ENCODE measurements around the gene PTPRD. TPM values are rescaled to one million over a fixed set of nuclear protein-coding genes. Genes with fewer than 3 reads are reported as not detected.

The PTPRD gene
- total RNA-seq, 1 experiment from 2014 or later = not detected

DNA sequence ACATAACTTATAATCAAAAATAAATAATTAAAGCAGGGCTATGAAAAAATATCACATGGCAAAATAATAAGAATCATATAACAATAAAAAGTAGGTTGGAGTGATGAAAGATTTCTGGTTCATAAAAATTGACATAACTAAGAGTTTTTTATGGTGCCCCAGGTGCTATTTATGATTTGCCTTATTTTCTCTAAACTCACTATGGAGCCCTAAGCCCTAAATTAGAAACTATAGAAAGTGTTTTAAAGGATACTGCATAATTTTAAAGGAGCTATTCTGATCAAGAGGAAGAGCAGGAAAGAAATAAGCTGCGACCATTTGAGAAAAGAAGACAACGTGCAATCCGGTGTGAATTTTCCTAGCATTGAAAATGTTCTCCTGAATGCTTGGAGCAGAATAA is 2178.2 kb downstream of the PTPRD start:
- intact Hi-C loops (cut with micrococcal nuclease; ENCODE audit: unreplicated experiment) (no loop called here), in situ Hi-C loops (cut with HindIII; ENCODE audit: low pct_unique_long_range_greater_than_20kb, low sequenced_read_pairs) (no loop called here)
- ATAC-seq (no peak), DNase-seq (ENCODE audit: low read depth, low spot score) (no peak)
- Histone ChIP-seq H3K9me3 (ENCODE audit: control insufficient read depth, insufficient read depth, low read depth, low read length) (no peaks in the 10 kb centered on the region), H3K36me3 (ENCODE audit: control insufficient read depth, insufficient read depth, low read length) (no peaks in the 10 kb centered on the region), H3K27ac (ENCODE audit: low read length) (no peak overlapping the region), H3K4me3 (ENCODE audit: low read depth in 2 of 2, low read length in 2 of 2) (no peak overlapping the region), H3K4me1 (ENCODE audit: control insufficient read depth, insufficient read depth, low read length) (no peaks in the 10 kb centered on the region), H3K27me3 (ENCODE audit: control insufficient read depth, insufficient read depth, low read length) (no peaks in the 10 kb centered on the region)
- TF ChIP-seq, protein P1, sequence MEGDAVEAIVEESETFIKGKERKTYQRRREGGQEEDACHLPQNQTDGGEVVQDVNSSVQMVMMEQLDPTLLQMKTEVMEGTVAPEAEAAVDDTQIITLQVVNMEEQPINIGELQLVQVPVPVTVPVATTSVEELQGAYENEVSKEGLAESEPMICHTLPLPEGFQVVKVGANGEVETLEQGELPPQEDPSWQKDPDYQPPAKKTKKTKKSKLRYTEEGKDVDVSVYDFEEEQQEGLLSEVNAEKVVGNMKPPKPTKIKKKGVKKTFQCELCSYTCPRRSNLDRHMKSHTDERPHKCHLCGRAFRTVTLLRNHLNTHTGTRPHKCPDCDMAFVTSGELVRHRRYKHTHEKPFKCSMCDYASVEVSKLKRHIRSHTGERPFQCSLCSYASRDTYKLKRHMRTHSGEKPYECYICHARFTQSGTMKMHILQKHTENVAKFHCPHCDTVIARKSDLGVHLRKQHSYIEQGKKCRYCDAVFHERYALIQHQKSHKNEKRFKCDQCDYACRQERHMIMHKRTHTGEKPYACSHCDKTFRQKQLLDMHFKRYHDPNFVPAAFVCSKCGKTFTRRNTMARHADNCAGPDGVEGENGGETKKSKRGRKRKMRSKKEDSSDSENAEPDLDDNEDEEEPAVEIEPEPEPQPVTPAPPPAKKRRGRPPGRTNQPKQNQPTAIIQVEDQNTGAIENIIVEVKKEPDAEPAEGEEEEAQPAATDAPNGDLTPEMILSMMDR (IDR thresholded peaks at IDR 0.05) = no peak
- TF ChIP-seq TCF7L2 (IDR thresholded peaks at IDR 0.05; ENCODE audit: low read depth, low read length) (no peak), SIN3A (IDR thresholded peaks at IDR 0.05; ENCODE audit: borderline replicate concordance, insufficient read depth, low read depth, low read length) (no peak), POLR2AphosphoS5 (IDR thresholded peaks at IDR 0.05; ENCODE audit: low read depth, low read length) (no peak)
- TF ChIP-seq, protein P2, sequence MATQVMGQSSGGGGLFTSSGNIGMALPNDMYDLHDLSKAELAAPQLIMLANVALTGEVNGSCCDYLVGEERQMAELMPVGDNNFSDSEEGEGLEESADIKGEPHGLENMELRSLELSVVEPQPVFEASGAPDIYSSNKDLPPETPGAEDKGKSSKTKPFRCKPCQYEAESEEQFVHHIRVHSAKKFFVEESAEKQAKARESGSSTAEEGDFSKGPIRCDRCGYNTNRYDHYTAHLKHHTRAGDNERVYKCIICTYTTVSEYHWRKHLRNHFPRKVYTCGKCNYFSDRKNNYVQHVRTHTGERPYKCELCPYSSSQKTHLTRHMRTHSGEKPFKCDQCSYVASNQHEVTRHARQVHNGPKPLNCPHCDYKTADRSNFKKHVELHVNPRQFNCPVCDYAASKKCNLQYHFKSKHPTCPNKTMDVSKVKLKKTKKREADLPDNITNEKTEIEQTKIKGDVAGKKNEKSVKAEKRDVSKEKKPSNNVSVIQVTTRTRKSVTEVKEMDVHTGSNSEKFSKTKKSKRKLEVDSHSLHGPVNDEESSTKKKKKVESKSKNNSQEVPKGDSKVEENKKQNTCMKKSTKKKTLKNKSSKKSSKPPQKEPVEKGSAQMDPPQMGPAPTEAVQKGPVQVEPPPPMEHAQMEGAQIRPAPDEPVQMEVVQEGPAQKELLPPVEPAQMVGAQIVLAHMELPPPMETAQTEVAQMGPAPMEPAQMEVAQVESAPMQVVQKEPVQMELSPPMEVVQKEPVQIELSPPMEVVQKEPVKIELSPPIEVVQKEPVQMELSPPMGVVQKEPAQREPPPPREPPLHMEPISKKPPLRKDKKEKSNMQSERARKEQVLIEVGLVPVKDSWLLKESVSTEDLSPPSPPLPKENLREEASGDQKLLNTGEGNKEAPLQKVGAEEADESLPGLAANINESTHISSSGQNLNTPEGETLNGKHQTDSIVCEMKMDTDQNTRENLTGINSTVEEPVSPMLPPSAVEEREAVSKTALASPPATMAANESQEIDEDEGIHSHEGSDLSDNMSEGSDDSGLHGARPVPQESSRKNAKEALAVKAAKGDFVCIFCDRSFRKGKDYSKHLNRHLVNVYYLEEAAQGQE (IDR thresholded peaks at IDR 0.05; ENCODE audit: insufficient read depth in 1 of 2, low read depth in 2 of 2, low read length in 1 of 2) = no peak
- CTCF ChIA-PET = no interaction called here
- no TSS peak for BruUV-seq (replicated peaks)
- POLR2A ChIA-PET = no interaction called here

DNA sequence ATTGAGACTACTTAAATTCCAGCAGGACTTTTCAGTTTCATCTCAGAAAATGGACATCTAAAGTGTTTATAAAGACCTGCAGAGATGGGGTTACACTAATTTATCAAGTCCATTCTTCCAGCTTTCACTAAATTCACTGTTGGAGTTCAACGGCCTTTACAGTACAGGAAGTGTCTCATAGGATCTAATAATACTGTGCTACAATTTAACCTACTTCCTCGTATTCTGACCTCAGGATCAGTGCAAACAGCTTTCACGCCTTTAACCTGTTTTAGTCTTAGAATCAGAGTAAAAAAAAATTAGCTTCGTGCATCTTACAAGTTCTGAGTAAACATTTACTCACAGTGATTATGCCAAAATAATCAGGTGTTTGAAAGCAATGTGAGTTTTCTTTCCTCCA is 2180.6 kb downstream of the PTPRD start:
- intact Hi-C loops (cut with micrococcal nuclease; ENCODE audit: unreplicated experiment) = no loop called here
- CTCF ChIA-PET = no interaction called here
- BruUV-seq (replicated peaks) = no TSS peak

More for the DNA sequence above, 2180.6 kb downstream of the PTPRD start:
- in situ Hi-C loops (cut with HindIII; ENCODE audit: low pct_unique_long_range_greater_than_20kb, low sequenced_read_pairs) = no loop called here
- POLR2A ChIA-PET = no interaction called here
- no peaks in the 10 kb centered on the region for H3K27me3 ChIP-seq (ENCODE audit: control insufficient read depth, insufficient read depth, low read length)
- H3K27ac ChIP-seq (ENCODE audit: low read length) = no peak overlapping the region
- no peak overlapping the region for H3K4me3 ChIP-seq (ENCODE audit: low read depth in 2 of 2, low read length in 2 of 2)
- DNase-seq (ENCODE audit: low read depth, low spot score) (no peak), ATAC-seq (no peak)
- no peaks in the 10 kb centered on the region for H3K4me1 ChIP-seq (ENCODE audit: control insufficient read depth, insufficient read depth, low read length)
- no peaks in the 10 kb centered on the region for H3K9me3 ChIP-seq (ENCODE audit: control insufficient read depth, insufficient read depth, low read depth, low read length)
- TF ChIP-seq SIN3A (IDR thresholded peaks at IDR 0.05; ENCODE audit: borderline replicate concordance, insufficient read depth, low read depth, low read length) (no peak), TCF7L2 (IDR thresholded peaks at IDR 0.05; ENCODE audit: low read depth, low read length) (no peak), POLR2AphosphoS5 (IDR thresholded peaks at IDR 0.05; ENCODE audit: low read depth, low read length) (no peak)
- TF ChIP-seq, protein P2 (IDR thresholded peaks at IDR 0.05; ENCODE audit: insufficient read depth in 1 of 2, low read depth in 2 of 2, low read length in 1 of 2) = no peak
- TF ChIP-seq, protein P1 (IDR thresholded peaks at IDR 0.05) = no peak
- no peaks in the 10 kb centered on the region for H3K36me3 ChIP-seq (ENCODE audit: control insufficient read depth, insufficient read depth, low read length)
